GM21825 (cell line): Measurements from ENCODE around the gene GBA3.

Experiments used
- ATAC-seq: cut with Tn5 transposase; IDR thresholded peaks from one replicate; pipeline ENCODE4 v1.9.1; 2021; ENCODE audit warnings: mild to moderate bottlenecking, moderate library complexity; ENCODE audit not compliant: unreplicated experiment

GBA3 gene

GRCh38 chr4:22692736-22693135 lies at the start of gene GBA3:
TSS of gene GBA3 (plus strand) at chr4:22692937.
- no peak for ATAC-seq

GRCh38 chr4:22643952-22644351 lies 48.8 kb upstream of the GBA3 start:
- ATAC-seq: no peak

- ATAC-seq: no peak
Observed at GRCh38 chr4:22645481-22646182, 47.1 kb upstream of the GBA3 start.

- no peak for ATAC-seq
Observed at GRCh38 chr4:22648996-22649395, 43.7 kb upstream of the GBA3 start.

- no peak for ATAC-seq
Observed at GRCh38 chr4:22650771-22651170, 42.0 kb upstream of the GBA3 start.

- no peak for ATAC-seq
Observed at GRCh38 chr4:22653752-22654151, 39.0 kb upstream of the GBA3 start.

- no peak for ATAC-seq
Observed at GRCh38 chr4:22661443-22661842, 31.3 kb upstream of the GBA3 start.

GRCh38 chr4:22667332-22667940 lies 25.3 kb upstream of the GBA3 start:
- ATAC-seq: no peak

GRCh38 chr4:22668301-22668700 lies 24.4 kb upstream of the GBA3 start:
- ATAC-seq: no peak

- no peak for ATAC-seq
Observed at GRCh38 chr4:22668702-22669101, 24.0 kb upstream of the GBA3 start.

- ATAC-seq: no peak
Observed at GRCh38 chr4:22670956-22671355, 21.8 kb upstream of the GBA3 start.

GRCh38 chr4:22672519-22672918 lies 20.2 kb upstream of the GBA3 start:
- ATAC-seq: no peak

- no peak for ATAC-seq
Observed at GRCh38 chr4:22672944-22673343, 19.8 kb upstream of the GBA3 start.

- ATAC-seq: no peak
Observed at GRCh38 chr4:22674700-22675099, 18.0 kb upstream of the GBA3 start.

- ATAC-seq: no peak
Observed at GRCh38 chr4:22676063-22676462, 16.7 kb upstream of the GBA3 start.

- no peak for ATAC-seq
Observed at GRCh38 chr4:22677780-22678179, 15.0 kb upstream of the GBA3 start.

GRCh38 chr4:22678940-22679854 lies 13.5 kb upstream of the GBA3 start:
- ATAC-seq: no peak

GRCh38 chr4:22680065-22680642 lies 12.6 kb upstream of the GBA3 start:
- ATAC-seq: no peak

- no peak for ATAC-seq
Observed at GRCh38 chr4:22683726-22684125, 9.0 kb upstream of the GBA3 start.

- no peak for ATAC-seq
Observed at GRCh38 chr4:22686141-22686540, 6.6 kb upstream of the GBA3 start.

GRCh38 chr4:22688236-22688635 lies 4.5 kb upstream of the GBA3 start:
- ATAC-seq: no peak
